ENCODE data around the gene MAPRE2. TPM values are rescaled to one million over a fixed set of nuclear protein-coding genes. Genes with fewer than 3 reads are reported as not detected.

Gene MAPRE2
- total RNA-seq, result 13.2 and 14.8 TPM in 2 replicates

DNA sequence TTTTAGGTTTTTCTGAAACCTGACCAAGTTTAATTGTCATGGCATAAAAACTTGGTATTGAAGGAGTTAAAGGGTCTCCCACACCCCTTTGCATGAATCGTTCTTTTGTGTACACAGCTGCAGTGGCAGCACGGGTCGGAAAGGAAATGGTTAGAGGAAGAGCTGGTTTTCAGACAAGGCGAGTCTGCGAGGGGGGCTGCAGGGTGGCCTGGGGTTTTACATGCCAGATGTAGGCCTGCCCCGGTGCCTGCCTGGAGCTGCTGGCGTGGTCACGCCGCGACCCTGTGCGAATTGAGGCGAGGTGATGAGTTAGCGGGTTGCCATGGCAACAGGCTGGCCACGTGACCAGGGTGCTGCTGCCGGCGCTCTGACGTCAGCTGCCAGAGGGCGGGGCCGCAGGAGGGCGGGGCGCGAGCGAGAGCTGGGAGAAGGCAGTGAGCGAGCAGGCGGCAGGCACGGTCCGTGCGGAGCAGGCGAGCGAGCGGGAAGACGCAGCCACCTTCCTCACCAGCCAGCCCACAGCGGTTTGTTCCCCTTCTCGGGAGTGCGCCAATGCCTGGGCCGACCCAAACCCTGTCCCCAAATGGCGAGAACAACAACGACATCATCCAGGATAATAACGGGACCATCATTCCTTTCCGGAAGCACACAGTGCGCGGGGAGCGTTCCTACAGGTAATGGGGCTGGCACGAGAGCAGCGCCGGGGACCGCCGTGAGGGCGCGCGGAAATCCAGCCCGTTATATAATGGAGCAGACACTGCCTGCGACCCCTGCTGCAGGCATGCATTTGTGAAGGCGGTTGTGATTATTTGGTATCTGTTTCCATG lies at the start of gene MAPRE2:
TSS of gene MAPRE2 (plus strand) at position 426 of the 827 bp plus-strand sequence. CDS start at position 553, 127 bp downstream.
- DNase-seq (ENCODE audit: low read depth), result peak; percentile 33
- H3K4me3 ChIP-seq (ENCODE audit: low read depth, low read length), result peak within 1 kb of the TSS; percentile 95
- TF ChIP-seq, protein P1, sequence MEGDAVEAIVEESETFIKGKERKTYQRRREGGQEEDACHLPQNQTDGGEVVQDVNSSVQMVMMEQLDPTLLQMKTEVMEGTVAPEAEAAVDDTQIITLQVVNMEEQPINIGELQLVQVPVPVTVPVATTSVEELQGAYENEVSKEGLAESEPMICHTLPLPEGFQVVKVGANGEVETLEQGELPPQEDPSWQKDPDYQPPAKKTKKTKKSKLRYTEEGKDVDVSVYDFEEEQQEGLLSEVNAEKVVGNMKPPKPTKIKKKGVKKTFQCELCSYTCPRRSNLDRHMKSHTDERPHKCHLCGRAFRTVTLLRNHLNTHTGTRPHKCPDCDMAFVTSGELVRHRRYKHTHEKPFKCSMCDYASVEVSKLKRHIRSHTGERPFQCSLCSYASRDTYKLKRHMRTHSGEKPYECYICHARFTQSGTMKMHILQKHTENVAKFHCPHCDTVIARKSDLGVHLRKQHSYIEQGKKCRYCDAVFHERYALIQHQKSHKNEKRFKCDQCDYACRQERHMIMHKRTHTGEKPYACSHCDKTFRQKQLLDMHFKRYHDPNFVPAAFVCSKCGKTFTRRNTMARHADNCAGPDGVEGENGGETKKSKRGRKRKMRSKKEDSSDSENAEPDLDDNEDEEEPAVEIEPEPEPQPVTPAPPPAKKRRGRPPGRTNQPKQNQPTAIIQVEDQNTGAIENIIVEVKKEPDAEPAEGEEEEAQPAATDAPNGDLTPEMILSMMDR (conservative IDR thresholded peaks at IDR 0.05; ENCODE audit: low read depth, low read length), result no peak

DNA sequence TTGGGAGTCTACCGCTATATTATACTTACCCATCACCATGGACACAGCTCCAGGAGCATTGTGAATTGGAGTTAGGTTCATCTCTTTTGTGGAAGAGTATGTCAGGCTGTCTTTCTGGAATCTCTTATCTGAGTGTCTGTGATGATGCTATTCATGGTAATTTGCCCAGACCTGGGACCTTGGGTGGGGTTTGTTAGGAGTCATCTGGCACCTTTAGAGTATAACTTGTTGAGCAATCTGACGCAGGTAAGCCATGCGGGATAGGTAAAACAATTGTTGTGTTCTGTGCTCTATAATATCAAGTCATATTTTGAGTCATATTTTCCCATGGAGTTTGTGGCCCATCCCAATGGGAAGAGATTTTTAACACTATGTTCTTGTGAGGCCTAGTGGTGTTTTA lies 49.7 kb upstream of the MAPRE2 start:
- TF ChIP-seq, protein P1 (conservative IDR thresholded peaks at IDR 0.05; ENCODE audit: low read depth, low read length), result no peak
- H3K4me3 ChIP-seq (ENCODE audit: low read depth, low read length), result no peak overlapping the region
- DNase-seq (ENCODE audit: low read depth), result no peak

DNA sequence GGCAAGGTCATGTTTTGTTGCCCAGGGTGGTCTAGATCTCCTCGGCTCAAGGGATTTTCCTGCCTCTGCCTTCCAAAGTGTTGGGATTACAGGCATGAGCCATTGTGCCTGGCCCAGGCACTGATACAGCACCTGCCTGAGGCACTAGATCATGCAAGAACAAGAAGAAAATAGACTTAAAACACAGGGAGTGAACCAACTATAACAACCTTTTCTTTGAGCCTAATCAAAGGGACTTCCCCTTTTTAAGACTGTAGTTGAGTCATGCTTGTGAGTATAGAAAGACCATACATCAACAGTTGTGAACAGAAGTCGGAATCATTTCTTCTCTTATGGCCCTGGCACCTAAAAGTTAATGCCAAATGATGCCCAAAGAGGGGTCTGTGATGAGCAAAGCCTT lies 47.9 kb upstream of the MAPRE2 start:
- DNase-seq (ENCODE audit: low read depth), result no peak
- no peak overlapping the region for H3K4me3 ChIP-seq (ENCODE audit: low read depth, low read length)
- TF ChIP-seq, protein P1 (conservative IDR thresholded peaks at IDR 0.05; ENCODE audit: low read depth, low read length), result no peak

DNA sequence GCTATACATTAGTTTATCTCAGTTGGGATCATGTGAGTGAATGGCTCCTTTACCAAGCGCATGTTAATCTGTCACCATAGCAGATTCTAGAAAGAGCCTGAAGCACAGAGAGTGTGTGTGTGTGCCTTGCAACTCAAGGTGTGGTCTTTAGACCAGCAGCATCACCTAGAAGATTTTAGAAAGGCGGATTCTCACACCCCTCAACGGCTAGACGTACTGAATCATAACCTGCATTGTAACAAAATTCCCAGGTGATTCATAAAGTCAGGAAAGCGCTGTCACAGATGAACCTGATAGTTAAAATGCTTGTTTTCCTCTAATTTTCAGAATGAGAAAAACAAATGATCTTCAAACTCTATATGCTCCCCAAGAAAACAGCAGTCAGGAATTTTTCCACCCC lies 45.5 kb upstream of the MAPRE2 start:
- no peak for DNase-seq (ENCODE audit: low read depth)
- TF ChIP-seq, protein P1 (conservative IDR thresholded peaks at IDR 0.05; ENCODE audit: low read depth, low read length), result no peak
- H3K4me3 ChIP-seq (ENCODE audit: low read depth, low read length), result no peak overlapping the region

DNA sequence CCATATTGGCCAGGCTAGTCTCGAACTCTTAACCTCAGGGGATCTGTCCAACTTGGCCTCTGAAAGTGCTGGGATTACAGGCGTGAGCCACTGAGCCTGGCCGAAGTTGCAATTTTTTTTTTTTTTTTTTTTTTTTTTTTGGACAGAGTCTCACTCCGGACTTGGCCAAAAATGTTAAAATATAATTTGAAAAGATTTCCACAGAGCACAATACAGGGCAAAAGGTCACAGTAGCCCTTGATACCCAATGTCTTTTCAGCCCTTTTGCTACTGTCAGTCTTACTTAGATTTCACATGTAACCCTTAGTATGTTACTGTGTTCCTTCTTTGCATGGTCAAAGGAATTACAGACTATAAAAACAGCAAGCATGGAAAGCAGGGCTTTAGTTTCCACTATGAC lies 42.6 kb upstream of the MAPRE2 start:
- DNase-seq (ENCODE audit: low read depth), result no peak

DNA sequence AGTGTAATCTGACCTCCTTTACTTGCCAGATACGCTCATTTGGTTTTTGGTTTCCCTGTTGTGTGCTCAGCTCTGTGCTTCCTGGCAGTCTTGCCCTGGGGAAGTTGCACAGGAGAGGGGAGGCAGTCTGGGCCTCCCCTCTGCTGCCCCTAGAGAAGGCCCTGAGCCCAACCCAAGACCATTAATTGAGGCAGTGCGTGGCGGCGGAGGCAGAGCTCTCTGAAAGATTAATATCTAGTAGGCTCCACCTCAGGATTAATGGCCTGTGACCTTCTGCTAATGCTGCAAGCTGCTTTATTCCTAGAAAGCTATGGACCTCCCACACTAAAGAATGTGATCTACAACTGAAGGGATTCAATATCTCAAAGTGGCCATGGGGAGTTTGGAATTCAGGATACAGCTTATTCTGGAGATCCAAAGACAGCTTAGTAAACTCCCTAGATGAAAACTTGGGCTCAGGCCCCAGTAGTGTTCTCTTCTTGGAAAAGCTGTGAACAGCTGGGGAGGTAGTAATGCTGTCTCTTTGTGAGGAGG lies 41.4 kb upstream of the MAPRE2 start:
- TF ChIP-seq, protein P1 (conservative IDR thresholded peaks at IDR 0.05; ENCODE audit: low read depth, low read length), result no peak
- no peak for DNase-seq (ENCODE audit: low read depth)
- no peak overlapping the region for H3K4me3 ChIP-seq (ENCODE audit: low read depth, low read length)

More for the DNA sequence above, 42.6 kb upstream of the MAPRE2 start:
- H3K4me3 ChIP-seq (ENCODE audit: low read depth, low read length), result no peak overlapping the region
- TF ChIP-seq, protein P1 (conservative IDR thresholded peaks at IDR 0.05; ENCODE audit: low read depth, low read length), result no peak
